Ishikawa (cell line): ENCODE measurements around the gene C17orf50.

Experiments used
- MAX ChIP-seq: IDR thresholded peaks from 2 replicates; pipeline ENCODE4 v1.6.1; 2012
- RAD21 ChIP-seq: IDR thresholded peaks from 2 replicates; pipeline ENCODE4 v1.6.1; 2012; ENCODE audit warnings: low read depth

- TF ChIP-seq MAX (no peak), RAD21 (no peak)
Observed at GRCh38 chr17:35757243-35757642, 3.4 kb upstream of the C17orf50 start.
